ENCODE measurements around the gene CLRN1. TPM values are rescaled to one million over a fixed set of nuclear protein-coding genes. Genes with fewer than 3 reads are reported as not detected.

CLRN1 gene
- polyA plus RNA-seq, 1 of the 3 experiments (the other 2 are of a cell fraction): not detected

DNA sequence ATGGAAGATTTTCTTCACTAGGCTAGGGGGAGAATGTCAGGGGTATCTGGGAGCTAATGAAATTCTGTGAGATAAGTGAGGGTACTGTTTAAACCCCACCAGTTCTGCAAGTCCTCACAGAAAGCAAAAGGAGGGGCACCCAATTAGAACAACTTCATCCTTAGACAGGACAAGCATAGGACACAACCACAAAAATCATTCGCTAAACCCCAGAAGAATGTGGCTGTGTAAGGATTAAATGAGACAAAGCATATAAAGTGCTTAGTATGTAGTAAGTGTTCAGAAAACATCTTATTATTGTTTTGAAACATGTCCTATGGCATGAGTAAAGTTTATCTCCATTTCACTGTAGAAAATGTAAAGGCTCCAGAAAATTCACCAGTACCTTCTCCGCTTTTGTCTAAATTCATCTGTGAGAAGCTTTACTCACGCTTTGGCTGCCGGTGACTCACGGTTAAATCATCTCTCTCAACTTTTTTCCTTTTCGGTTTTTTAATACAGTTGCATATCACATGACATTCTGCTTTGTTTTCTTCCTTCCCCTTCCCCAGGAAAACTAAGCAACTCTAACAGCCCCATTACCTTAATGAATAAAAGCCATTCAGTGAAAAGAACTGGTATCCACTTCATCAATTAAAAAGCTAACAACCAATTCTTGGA is 1.7 kb downstream of the CLRN1 start (continued):
- no peak for TF ChIP-seq TAF1 (IDR thresholded peaks at IDR 0.05; ENCODE audit: borderline replicate concordance, low read depth, low read length)

DNA sequence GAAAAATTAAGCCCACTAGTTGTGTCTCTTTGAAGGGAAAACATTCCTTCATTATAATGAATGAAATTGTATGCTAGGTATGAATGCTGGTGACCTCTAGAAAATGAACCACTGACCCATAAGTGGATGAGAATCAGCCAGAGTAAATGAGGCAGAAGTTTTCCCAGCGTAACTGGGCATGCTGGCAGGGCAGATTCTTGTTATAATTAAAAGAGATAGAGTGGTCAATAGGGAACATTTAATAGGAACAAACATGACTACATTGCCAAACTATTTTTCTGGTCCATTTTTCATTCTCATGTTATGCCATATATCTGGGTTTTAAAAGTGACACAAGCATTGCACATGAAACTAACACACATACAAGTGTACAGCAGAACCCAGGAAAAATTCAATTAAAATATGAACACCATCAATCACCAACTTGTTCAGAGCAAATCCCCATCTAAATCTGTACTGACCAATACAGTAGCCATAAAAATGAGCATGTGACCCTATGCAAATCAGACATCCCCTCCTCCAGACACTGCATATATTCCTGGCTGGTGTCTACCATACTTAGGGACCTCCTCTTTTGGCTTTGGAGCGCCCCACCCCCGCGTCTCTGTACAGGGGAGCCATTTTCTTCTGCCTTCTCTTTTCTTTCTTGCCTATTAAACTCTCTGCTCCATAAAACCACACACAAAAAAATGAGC is 4.0 kb downstream of the CLRN1 start:
- Histone ChIP-seq H3K9ac (no peak overlapping the region), H3F3A (replicated peaks; ENCODE audit: insufficient read depth) (no peaks in the 10 kb centered on the region), H3K9me3 (no peaks in the 10 kb centered on the region), H4K20me1 (ENCODE audit: insufficient read depth) (no peaks in the 10 kb centered on the region), H3K4me3 (ENCODE audit: low read depth in 2 of 2, low read length in 1 of 2) (no peak overlapping the region), H3K36me3 (replicated peaks in 1 of 2; ENCODE audit: control insufficient read depth in 1 of 2, insufficient read depth in 2 of 2, low read length in 1 of 2) (no peaks in the 10 kb centered on the region), H2AFZ (ENCODE audit: low read depth) (no peak overlapping the region), H3K27ac (ENCODE audit: low read depth in 2 of 2, low read length in 1 of 2) (no peak overlapping the region), H3K27me3 (ENCODE audit: insufficient read depth) (peaks cover 14% of the 10 kb centered on the region; the same call in 1 of the 2 replicates), H3K9me2 (no peaks in the 10 kb centered on the region), H3K79me2 (ENCODE audit: insufficient read depth) (no peaks in the 10 kb centered on the region), H3K4me2 (no peak overlapping the region), H3K4me1 (ENCODE audit: control insufficient read depth in 1 of 2, insufficient read depth in 2 of 2, low read depth in 1 of 2, low read length in 1 of 2) (no peaks in the 10 kb centered on the region)
- CTCF ChIA-PET: no interaction called here
- TF ChIP-seq FOXM1 (IDR thresholded peaks at IDR 0.05; ENCODE audit: low read depth): no peak
- TF ChIP-seq, protein P1, sequence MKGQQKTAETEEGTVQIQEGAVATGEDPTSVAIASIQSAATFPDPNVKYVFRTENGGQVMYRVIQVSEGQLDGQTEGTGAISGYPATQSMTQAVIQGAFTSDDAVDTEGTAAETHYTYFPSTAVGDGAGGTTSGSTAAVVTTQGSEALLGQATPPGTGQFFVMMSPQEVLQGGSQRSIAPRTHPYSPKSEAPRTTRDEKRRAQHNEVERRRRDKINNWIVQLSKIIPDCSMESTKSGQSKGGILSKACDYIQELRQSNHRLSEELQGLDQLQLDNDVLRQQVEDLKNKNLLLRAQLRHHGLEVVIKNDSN (IDR thresholded peaks at IDR 0.05; ENCODE audit: borderline replicate concordance, low read depth): no peak
- no peak for TF ChIP-seq SMC3 (IDR thresholded peaks at IDR 0.05; ENCODE audit: low read depth, low read length)
- no peak for TF ChIP-seq GABPA (IDR thresholded peaks at IDR 0.05; ENCODE audit: low read depth)
- TF ChIP-seq ELF1 (IDR thresholded peaks at IDR 0.05): no peak
- TF ChIP-seq, protein P2, sequence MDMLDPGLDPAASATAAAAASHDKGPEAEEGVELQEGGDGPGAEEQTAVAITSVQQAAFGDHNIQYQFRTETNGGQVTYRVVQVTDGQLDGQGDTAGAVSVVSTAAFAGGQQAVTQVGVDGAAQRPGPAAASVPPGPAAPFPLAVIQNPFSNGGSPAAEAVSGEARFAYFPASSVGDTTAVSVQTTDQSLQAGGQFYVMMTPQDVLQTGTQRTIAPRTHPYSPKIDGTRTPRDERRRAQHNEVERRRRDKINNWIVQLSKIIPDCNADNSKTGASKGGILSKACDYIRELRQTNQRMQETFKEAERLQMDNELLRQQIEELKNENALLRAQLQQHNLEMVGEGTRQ (IDR thresholded peaks at IDR 0.05; ENCODE audit: borderline replicate concordance, low read depth, low read length): no peak
- no peak for TF ChIP-seq NRF1 (IDR thresholded peaks at IDR 0.05; ENCODE audit: low read depth, low read length)
- TF ChIP-seq FOXJ3 (CRISPR knock-in tag; IDR thresholded peaks at IDR 0.05): no peak
- TF ChIP-seq FOSL2 (IDR thresholded peaks at IDR 0.05; ENCODE audit: borderline replicate concordance, low read depth): no peak
- TF ChIP-seq, protein P3, sequence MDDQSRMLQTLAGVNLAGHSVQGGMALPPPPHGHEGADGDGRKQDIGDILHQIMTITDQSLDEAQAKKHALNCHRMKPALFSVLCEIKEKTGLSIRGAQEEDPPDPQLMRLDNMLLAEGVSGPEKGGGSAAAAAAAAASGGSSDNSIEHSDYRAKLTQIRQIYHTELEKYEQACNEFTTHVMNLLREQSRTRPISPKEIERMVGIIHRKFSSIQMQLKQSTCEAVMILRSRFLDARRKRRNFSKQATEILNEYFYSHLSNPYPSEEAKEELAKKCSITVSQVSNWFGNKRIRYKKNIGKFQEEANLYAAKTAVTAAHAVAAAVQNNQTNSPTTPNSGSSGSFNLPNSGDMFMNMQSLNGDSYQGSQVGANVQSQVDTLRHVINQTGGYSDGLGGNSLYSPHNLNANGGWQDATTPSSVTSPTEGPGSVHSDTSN (IDR thresholded peaks at IDR 0.05): no peak
- no peak for DNase-seq
- POLR2A ChIA-PET: no interaction called here
- WGBS (ENCODE audit: low lambda C conversion rate): 8% methylated on average over 4 of the region's 4 CpGs

DNA sequence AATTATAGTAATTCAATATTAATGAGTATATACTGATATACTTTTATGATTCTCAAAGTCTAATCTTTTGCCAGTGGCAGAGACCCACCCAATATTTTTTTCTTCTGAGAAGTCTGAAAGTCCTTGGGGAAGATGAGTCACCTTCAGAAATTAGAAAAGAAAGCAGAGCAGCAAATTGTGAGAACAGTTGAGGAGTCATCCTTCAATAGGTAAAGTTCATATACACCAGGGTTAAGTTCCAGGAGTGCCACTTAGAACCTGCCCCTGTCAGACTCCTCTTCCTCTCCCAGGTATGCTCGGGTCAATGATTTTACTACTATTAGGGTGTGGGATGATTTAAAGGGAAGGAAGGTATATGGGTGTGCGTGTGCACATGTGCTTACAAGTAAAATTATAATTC is 7.1 kb downstream of the CLRN1 start:
- ChIA-PET POLR2A (no interaction called here), CTCF (no interaction called here)
- no peak overlapping the region for H3K4me3 ChIP-seq (ENCODE audit: low read depth in 2 of 2, low read length in 1 of 2)
- no peaks in the 10 kb centered on the region for H3K9me3 ChIP-seq
- H3K79me2 ChIP-seq (ENCODE audit: insufficient read depth): no peaks in the 10 kb centered on the region
- no peak overlapping the region for H3K27ac ChIP-seq (ENCODE audit: low read depth in 2 of 2, low read length in 1 of 2)
- WGBS (ENCODE audit: low lambda C conversion rate): 0% methylated on average over 2 of the region's 2 CpGs
- H3K4me2 ChIP-seq: no peak overlapping the region
- H4K20me1 ChIP-seq (ENCODE audit: insufficient read depth): no peaks in the 10 kb centered on the region
- H3K4me1 ChIP-seq (ENCODE audit: control insufficient read depth in 1 of 2, insufficient read depth in 2 of 2, low read depth in 1 of 2, low read length in 1 of 2): no peaks in the 10 kb centered on the region
- H3K9me2 ChIP-seq: no peaks in the 10 kb centered on the region
- TF ChIP-seq, protein P1 (IDR thresholded peaks at IDR 0.05; ENCODE audit: borderline replicate concordance, low read depth): no peak
- no peak for TF ChIP-seq RFX5 (IDR thresholded peaks at IDR 0.05; ENCODE audit: low read length)
- TF ChIP-seq, protein P4, sequence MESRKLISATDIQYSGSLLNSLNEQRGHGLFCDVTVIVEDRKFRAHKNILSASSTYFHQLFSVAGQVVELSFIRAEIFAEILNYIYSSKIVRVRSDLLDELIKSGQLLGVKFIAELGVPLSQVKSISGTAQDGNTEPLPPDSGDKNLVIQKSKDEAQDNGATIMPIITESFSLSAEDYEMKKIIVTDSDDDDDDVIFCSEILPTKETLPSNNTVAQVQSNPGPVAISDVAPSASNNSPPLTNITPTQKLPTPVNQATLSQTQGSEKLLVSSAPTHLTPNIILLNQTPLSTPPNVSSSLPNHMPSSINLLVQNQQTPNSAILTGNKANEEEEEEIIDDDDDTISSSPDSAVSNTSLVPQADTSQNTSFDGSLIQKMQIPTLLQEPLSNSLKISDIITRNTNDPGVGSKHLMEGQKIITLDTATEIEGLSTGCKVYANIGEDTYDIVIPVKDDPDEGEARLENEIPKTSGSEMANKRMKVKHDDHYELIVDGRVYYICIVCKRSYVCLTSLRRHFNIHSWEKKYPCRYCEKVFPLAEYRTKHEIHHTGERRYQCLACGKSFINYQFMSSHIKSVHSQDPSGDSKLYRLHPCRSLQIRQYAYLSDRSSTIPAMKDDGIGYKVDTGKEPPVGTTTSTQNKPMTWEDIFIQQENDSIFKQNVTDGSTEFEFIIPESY (IDR thresholded peaks at IDR 0.05; ENCODE audit: borderline replicate concordance, low read depth): no peak
- no peak for TF ChIP-seq FOSL2 (IDR thresholded peaks at IDR 0.05; ENCODE audit: borderline replicate concordance, low read depth)
- TF ChIP-seq RCOR1 (IDR thresholded peaks at IDR 0.05; ENCODE audit: low read length): no peak
- TF ChIP-seq FOXJ3 (CRISPR knock-in tag; IDR thresholded peaks at IDR 0.05): no peak
- no peak for TF ChIP-seq TAF1 (IDR thresholded peaks at IDR 0.05; ENCODE audit: borderline replicate concordance, low read depth, low read length)
- no peak overlapping the region for H2AFZ ChIP-seq (ENCODE audit: low read depth)
- no peak overlapping the region for H3K9ac ChIP-seq
- H3K36me3 ChIP-seq (replicated peaks in 1 of 2; ENCODE audit: control insufficient read depth in 1 of 2, insufficient read depth in 2 of 2, low read length in 1 of 2): no peaks in the 10 kb centered on the region
- DNase-seq: no peak
- no peaks in the 10 kb centered on the region for H3F3A ChIP-seq (replicated peaks; ENCODE audit: insufficient read depth)
- H3K27me3 ChIP-seq (ENCODE audit: insufficient read depth): peaks cover 25% of the 10 kb centered on the region

Data from SK-N-SH (cell line).